ENCODE measurements around the gene TAF12. TPM values are rescaled to one million over a fixed set of nuclear protein-coding genes. Genes with fewer than 3 reads are reported as not detected.

The TAF12 gene
- total RNA-seq, 1 experiment from 2014 or later, result 18.6 TPM

GRCh38 chr1:28581531-28582247 is 61.2 kb downstream of the TAF12 start:
- Mint-ChIP-seq H3K36me3 (peaks cover 40% of the 10 kb centered on the region), H3K27me3 (ENCODE audit: low read depth) (no peaks in the 10 kb centered on the region), H3K4me1 (peaks cover 24% of the 10 kb centered on the region), H3K4me3 (peak overlapping the region; percentile 92), H3K9me3 (no peaks in the 10 kb centered on the region), H3K27ac (peak overlapping the region; percentile 83; the same call in 1 of the 2 replicates)
- ChIA-PET POLR2A (interaction anchor here (0.6 to 2.6 kb wide), 31 partner anchors 9 to 600 kb away, joined by 3 to 22 read pairs (median 5); partner anchors contain the start of genes ATP5IF1, MED18, OPRD1 and PHACTR4), CTCF (interaction anchor here (0.5 to 2.4 kb wide), 10 partner anchors 21 to 334 kb away, joined by 3 to 19 read pairs (median 3); partner anchors contain the start of genes TRNAU1AP and YTHDF2)
- peak; percentile 73 for ATAC-seq
- peak; percentile 95 for DNase-seq (ENCODE audit: low spot score)
- no peak; the same call in 1 of the 2 replicates for TF ChIP-seq CDX4 (CRISPR knock-in tag; IDR thresholded peaks at IDR 0.05; ENCODE audit: borderline replicate concordance)
- TF ChIP-seq NR3C1 (CRISPR knock-in tag; conservative IDR thresholded peaks at IDR 0.05; ENCODE audit: low read depth), result no peak; the same call in 1 of the 2 replicates
- TF ChIP-seq NR1H2 (CRISPR knock-in tag; IDR thresholded peaks at IDR 0.05), result peak; percentile 67; the same call in 1 of the 2 replicates
- TF ChIP-seq GABPB1 (CRISPR knock-in tag; IDR thresholded peaks at IDR 0.05), result peak; percentile 75
- peak; percentile 72 for TF ChIP-seq TEAD4 (CRISPR knock-in tag; IDR thresholded peaks at IDR 0.05)
- TF ChIP-seq HMGA2 (CRISPR knock-in tag; IDR thresholded peaks at IDR 0.05), result no peak
- 0 out of 2 replicates have a peak, but pooled peaks have one; percentile 49 for TF ChIP-seq SMAD4 (CRISPR knock-in tag; IDR thresholded peaks at IDR 0.05)
- TF ChIP-seq FOXK1 (CRISPR knock-in tag; IDR thresholded peaks at IDR 0.05), result peak; percentile 79
- no peak for TF ChIP-seq ZNF532 (CRISPR knock-in tag; IDR thresholded peaks at IDR 0.05; ENCODE audit: borderline replicate concordance)
- no peak for TF ChIP-seq AR (CRISPR knock-in tag; IDR thresholded peaks at IDR 0.05)
- TF ChIP-seq CREM (CRISPR knock-in tag; IDR thresholded peaks at IDR 0.05), result peak; percentile 69; the same call in 1 of the 2 replicates
- TF ChIP-seq E2F1 (CRISPR knock-in tag; IDR thresholded peaks at IDR 0.05), result no peak; the same call in 1 of the 2 replicates
- TF ChIP-seq, protein P1, sequence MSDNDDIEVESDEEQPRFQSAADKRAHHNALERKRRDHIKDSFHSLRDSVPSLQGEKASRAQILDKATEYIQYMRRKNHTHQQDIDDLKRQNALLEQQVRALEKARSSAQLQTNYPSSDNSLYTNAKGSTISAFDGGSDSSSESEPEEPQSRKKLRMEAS (CRISPR knock-in tag; IDR thresholded peaks at IDR 0.05), result peak; percentile 81
- TF ChIP-seq ZNF121 (CRISPR knock-in tag; IDR thresholded peaks at IDR 0.05), result no peak
- TF ChIP-seq RORB (CRISPR knock-in tag; IDR thresholded peaks at IDR 0.05), result no peak; the same call in 1 of the 2 replicates
- peak; percentile 74 for TF ChIP-seq RELA (CRISPR knock-in tag; IDR thresholded peaks at IDR 0.05; ENCODE audit: borderline replicate concordance)
- TF ChIP-seq ZNF396 (CRISPR knock-in tag; IDR thresholded peaks at IDR 0.05; ENCODE audit: borderline replicate concordance), result no peak
- peak; percentile 79 for TF ChIP-seq E2F5 (CRISPR knock-in tag; IDR thresholded peaks at IDR 0.05)
- TF ChIP-seq ESRRA (CRISPR knock-in tag; IDR thresholded peaks at IDR 0.05; ENCODE audit: borderline replicate concordance), result peak; percentile 85
- peak; percentile 70; the same call in 1 of the 2 replicates for TF ChIP-seq SMAD3 (CRISPR knock-in tag; IDR thresholded peaks at IDR 0.05; ENCODE audit: borderline replicate concordance)
- TF ChIP-seq ZNF219 (CRISPR knock-in tag; IDR thresholded peaks at IDR 0.05; ENCODE audit: borderline replicate concordance), result peak; percentile 64; the same call in 1 of the 2 replicates
- peak; percentile 55; the same call in 1 of the 2 replicates for TF ChIP-seq TP53 (CRISPR knock-in tag; IDR thresholded peaks at IDR 0.05)
- no peak for TF ChIP-seq ZNF512 (CRISPR knock-in tag; IDR thresholded peaks at IDR 0.05; ENCODE audit: borderline replicate concordance)
